Neural cell (in vitro differentiated cells): ENCODE measurements around the gene RTBDN. TPM values are rescaled to one million over a fixed set of nuclear protein-coding genes. Genes with fewer than 3 reads are reported as not detected.

Source experiments
- H2AFZ ChIP-seq: fragments of 200-600, 300-800 bp; sonication (generic), shearing (Covaris generic); 2 replicates; pipeline ENCODE4 v1.6.0; 2014; ENCODE audit warnings: low read depth, mild to moderate bottlenecking, antibody characterized with exemption, low read length, moderate library complexity
- H3F3A ChIP-seq: fragments of 200-600 bp; shearing (Covaris generic); 2 replicates; pipeline ENCODE4 v1.6.1; 2016; ENCODE audit warnings: mild to moderate bottlenecking, moderate library complexity, mixed read lengths, antibody characterized with exemption, low read length; ENCODE audit not compliant: insufficient read depth, poor library complexity, severe bottlenecking
- H3K27ac ChIP-seq: fragments of 200-600, 300-800 bp; sonication (generic), shearing (Covaris generic); 2 replicates; pipeline ENCODE4 v1.5.1; 2014; ENCODE audit warnings: mild to moderate bottlenecking, low read length, moderate library complexity
- H3K27me3 ChIP-seq: fragments of 300-800, 200-600 bp; sonication (generic), shearing (Covaris generic); 2 replicates; pipeline ENCODE4 v1.6.0; 2014; ENCODE audit warnings: mild to moderate bottlenecking, low read depth, low read length, moderate library complexity; ENCODE audit not compliant: insufficient read depth
- H3K36me3 ChIP-seq: fragments of 300-800, 200-600 bp; sonication (generic), shearing (Covaris generic); 2 replicates; pipeline ENCODE4 v1.5.1; 2014; ENCODE audit warnings: mild to moderate bottlenecking, antibody characterized with exemption, low read length, moderate library complexity; ENCODE audit not compliant: insufficient read depth
- H3K4me2 ChIP-seq: fragments of 300-800, 200-600 bp; sonication (generic), shearing (Covaris generic); 2 replicates; pipeline ENCODE4 v1.6.0; 2014; ENCODE audit warnings: mild to moderate bottlenecking, low read length
- H3K4me3 ChIP-seq: fragments of 300-800, 200-600 bp; sonication (generic), shearing (Covaris generic); 2 replicates; pipeline ENCODE4 v1.5.1; 2014; ENCODE audit warnings: mild to moderate bottlenecking, low read length, moderate library complexity
- H3K79me2 ChIP-seq: fragments of 200-600 bp; shearing (Covaris generic); replicated peaks from 2 replicates; pipeline ENCODE4 v1.6.0; 2014; ENCODE audit warnings: mild to moderate bottlenecking, low read length, moderate library complexity; ENCODE audit not compliant: insufficient read depth
- H3K9ac ChIP-seq: fragments of 300-800, 200-600 bp; sonication (generic), shearing (Covaris generic); 2 replicates; pipeline ENCODE4 v1.6.1; 2016; ENCODE audit warnings: mild to moderate bottlenecking, low read length, mixed read lengths
- H3K9me2 ChIP-seq: fragments of 200-600 bp; shearing (Covaris generic); 2 replicates; pipeline ENCODE4 v1.6.1; 2016; ENCODE audit warnings: mild to moderate bottlenecking, low read length, mixed read lengths; ENCODE audit not compliant: insufficient read depth
- H3K9me3 ChIP-seq: fragments of 200-600, 300-800 bp; sonication (generic), shearing (Covaris generic); 2 replicates; pipeline ENCODE4 v1.6.1; 2016; ENCODE audit warnings: mild to moderate bottlenecking, mixed run types, low read length, moderate library complexity, mixed read lengths
- H4K20me1 ChIP-seq: fragments of 200-600 bp; shearing (Covaris generic); 2 replicates; pipeline ENCODE4 v1.6.1; 2016; ENCODE audit warnings: mild to moderate bottlenecking, mixed run types; ENCODE audit not compliant: insufficient read depth
- CTCF ChIP-seq: fragments of 450-650 bp; IDR thresholded peaks from 2 replicates; pipeline ENCODE4 v1.5.1; 2014; ENCODE audit warnings: antibody characterized with exemption, mild to moderate bottlenecking, moderate library complexity; ENCODE audit not compliant: poor library complexity, severe bottlenecking
- EP300 ChIP-seq: fragments of 450-650 bp; conservative IDR thresholded peaks from 2 replicates; pipeline ENCODE4 v1.6.1; 2014; ENCODE audit warnings: antibody characterized with exemption, mild to moderate bottlenecking, moderate library complexity; ENCODE audit not compliant: poor library complexity, severe bottlenecking
- EZH2 ChIP-seq: fragments of 200-600, 300-800 bp; shearing (Covaris generic), sonication (generic); IDR thresholded peaks from 2 replicates; pipeline ENCODE4 v1.6.1; 2014; ENCODE audit warnings: antibody characterized with exemption, low read length, borderline replicate concordance, mild to moderate bottlenecking; ENCODE audit not compliant: insufficient read depth, poor library complexity, severe bottlenecking
- MXI1 ChIP-seq: fragments of 450-650 bp; conservative IDR thresholded peaks from 2 replicates; pipeline ENCODE4 v1.6.1; 2014; ENCODE audit warnings: antibody characterized with exemption, mild to moderate bottlenecking; ENCODE audit not compliant: poor library complexity, severe bottlenecking
- POLR2AphosphoS5 ChIP-seq: IDR thresholded peaks from 2 replicates; pipeline ENCODE4 v1.6.1; 2012
- RAD21 ChIP-seq: fragments of 450-650 bp; conservative IDR thresholded peaks from 2 replicates; pipeline ENCODE4 v1.6.1; 2014; ENCODE audit warnings: antibody characterized with exemption, mild to moderate bottlenecking, moderate library complexity
- REST ChIP-seq: IDR thresholded peaks from 2 replicates; pipeline ENCODE4 v1.6.1; 2012; ENCODE audit warnings: borderline replicate concordance
- SMC3 ChIP-seq: fragments of 450-650 bp; conservative IDR thresholded peaks from 2 replicates; pipeline ENCODE4 v1.6.1; 2014; ENCODE audit warnings: antibody characterized with exemption, mild to moderate bottlenecking, moderate library complexity; ENCODE audit not compliant: poor library complexity
- TAF1 ChIP-seq: IDR thresholded peaks from 2 replicates; pipeline ENCODE4 v1.6.1; 2012; ENCODE audit warnings: low read depth
- polyA plus RNA-seq: library from polyadenylated mRNA; depleted of rRNA; stranded (reverse); fragments of >200 nt; gene quantifications from 2 replicates; pipeline ENCODE4 v1.2.3, GENCODE V29; 2014

The RTBDN gene
- polyA plus RNA-seq, 1 donor from 2014 or later = not detected

- Histone ChIP-seq H3K27ac (peak within 1 kb of the TSS; percentile 91), H2AFZ (peak within 1 kb of the TSS; percentile 73)
Measured at GRCh38 chr19:12838182-12838885, 4.0 kb upstream of the RTBDN start, which contains the start of gene MAST1. MAST1 (plus strand) TSS chr19:12838515; CDS start chr19:12838573, 58 bp downstream.

More at GRCh38 chr19:12838182-12838885, 4.0 kb upstream of the RTBDN start, which contains the start of gene MAST1:
- no peaks in the 10 kb centered on the region for H3K9me2 ChIP-seq
- peaks cover 5% of the 10 kb centered on the region for H3K36me3 ChIP-seq
- H3K9ac ChIP-seq = peak within 1 kb of the TSS; percentile 100
- H3K9me3 ChIP-seq = no peaks in the 10 kb centered on the region
- peaks cover 22% of the 10 kb centered on the region for H3K27me3 ChIP-seq
- TF ChIP-seq RAD21 (peak; percentile 41), EP300 (no peak), REST (no peak), POLR2AphosphoS5 (peak; percentile 93), CTCF (peak; percentile 85), EZH2 (no peak), MXI1 (peak; percentile 52), SMC3 (peak; percentile 55), TAF1 (no peak)
- peak within 1 kb of the TSS; percentile 83 for H3K4me2 ChIP-seq
- peaks cover 6% of the 10 kb centered on the region for H4K20me1 ChIP-seq
- H3K4me3 ChIP-seq = peak within 1 kb of the TSS; percentile 92
- H3F3A ChIP-seq = no peaks in the 10 kb centered on the region
- H3K79me2 ChIP-seq = peaks cover 33% of the 10 kb centered on the region
